Measurements from ENCODE around the gene PGAM5. TPM values are rescaled to one million over a fixed set of nuclear protein-coding genes. Genes with fewer than 3 reads are reported as not detected.

Gene PGAM5
- total RNA-seq, 6 donors from 2014 or later = 16.8 to 38.6 (median 23.3) TPM

DNA sequence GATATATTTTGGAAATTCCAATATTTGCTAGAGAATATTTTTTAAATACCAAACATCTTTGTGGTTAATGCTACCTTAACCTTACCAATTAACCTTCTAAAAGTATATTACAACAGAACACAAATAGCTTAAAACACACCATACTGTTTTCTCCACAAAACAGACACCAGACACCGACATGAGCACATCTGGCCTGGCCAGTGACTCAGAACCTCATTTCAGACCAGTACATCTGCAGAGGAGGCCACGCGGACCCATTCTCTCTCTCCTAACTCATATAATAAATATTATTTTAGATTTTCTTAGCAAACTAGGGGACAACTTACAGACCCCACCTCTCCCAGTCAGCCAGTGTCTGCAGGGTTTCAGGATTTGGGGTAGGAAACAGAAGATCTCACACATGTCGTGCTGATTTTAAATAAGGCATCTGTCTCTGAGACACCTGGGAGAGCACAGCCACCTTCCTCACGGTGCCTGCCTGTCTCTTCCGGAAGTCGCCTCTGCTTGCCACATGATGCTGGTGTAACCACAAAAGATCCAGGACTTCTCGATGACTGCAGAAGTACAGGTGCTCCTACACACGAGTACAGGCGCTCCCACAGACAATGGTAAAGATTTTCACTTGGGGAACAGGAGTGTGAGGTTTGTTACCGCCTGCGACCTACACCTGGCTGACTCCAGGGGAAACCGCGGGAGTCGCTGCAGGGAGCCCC is 60.6 kb downstream of the PGAM5 start:
- TF ChIP-seq EP300 (IDR thresholded peaks at IDR 0.05) (no peak), POLR2A (IDR thresholded peaks at IDR 0.05) (no peak), POLR2AphosphoS5 (IDR thresholded peaks at IDR 0.05) (no peak)
- TF ChIP-seq, protein P1, sequence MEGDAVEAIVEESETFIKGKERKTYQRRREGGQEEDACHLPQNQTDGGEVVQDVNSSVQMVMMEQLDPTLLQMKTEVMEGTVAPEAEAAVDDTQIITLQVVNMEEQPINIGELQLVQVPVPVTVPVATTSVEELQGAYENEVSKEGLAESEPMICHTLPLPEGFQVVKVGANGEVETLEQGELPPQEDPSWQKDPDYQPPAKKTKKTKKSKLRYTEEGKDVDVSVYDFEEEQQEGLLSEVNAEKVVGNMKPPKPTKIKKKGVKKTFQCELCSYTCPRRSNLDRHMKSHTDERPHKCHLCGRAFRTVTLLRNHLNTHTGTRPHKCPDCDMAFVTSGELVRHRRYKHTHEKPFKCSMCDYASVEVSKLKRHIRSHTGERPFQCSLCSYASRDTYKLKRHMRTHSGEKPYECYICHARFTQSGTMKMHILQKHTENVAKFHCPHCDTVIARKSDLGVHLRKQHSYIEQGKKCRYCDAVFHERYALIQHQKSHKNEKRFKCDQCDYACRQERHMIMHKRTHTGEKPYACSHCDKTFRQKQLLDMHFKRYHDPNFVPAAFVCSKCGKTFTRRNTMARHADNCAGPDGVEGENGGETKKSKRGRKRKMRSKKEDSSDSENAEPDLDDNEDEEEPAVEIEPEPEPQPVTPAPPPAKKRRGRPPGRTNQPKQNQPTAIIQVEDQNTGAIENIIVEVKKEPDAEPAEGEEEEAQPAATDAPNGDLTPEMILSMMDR (IDR thresholded peaks at IDR 0.05) = no peak
- DNase-seq = no peak
- WGBS, 2 donors = 80 to 96% methylated on average over 14 to 15 of the region's 15 CpGs
- no peaks in the 10 kb centered on the region for H3K27me3 ChIP-seq
- H3K27ac ChIP-seq = peak overlapping the region in 2 of 4 donors; percentile 67 to 78
- no peak for ATAC-seq (ENCODE audit: low FRiP score in 2 of 2)
- no peak overlapping the region for H3K4me3 ChIP-seq
- no peaks in the 10 kb centered on the region for H3K9me3 ChIP-seq
- peaks cover 21 to 62% (median 40%) of the 10 kb centered on the region in 4 donors for H3K36me3 ChIP-seq
- peaks cover 10 to 38% (median 32%) of the 10 kb centered on the region in 4 donors for H3K4me1 ChIP-seq

Small RNA genes lying within 50 kb of the gene (small RNA-seq; reads per million reads assigned to genes)
- 0 reads per million in 4 donors for gene RNA5SP379

Other genes with a start within 250 kb of the PGAM5 start
- gene FBRSL1, start 220.7 kb upstream of the PGAM5 start, total RNA-seq = 10 to 100 TPM; 16.0 to 53.0 (median 44.1) TPM
- gene LRCOL1, start 100.3 kb upstream of the PGAM5 start, total RNA-seq = 1 to 10 TPM in 1 of 6 donors, under 1 TPM in 1, not detected in 4; 0.92 to 3.7 TPM
- gene P2RX2, start 92.1 kb upstream of the PGAM5 start, total RNA-seq = 1 to 10 TPM in 2 of 6 donors, under 1 TPM in 2, not detected in 2; 0.27 to 4.4 (median 1.00) TPM
- gene POLE, start 23.5 kb upstream of the PGAM5 start, total RNA-seq = 100 to 1,000 TPM in 1 of 6 donors, 10 to 100 TPM in 5; 16.6 to 228 (median 26.2) TPM
- 10 to 100 TPM; 16.8 to 41.7 (median 20.9) TPM for gene PXMP2, start 23.3 kb upstream of the PGAM5 start, total RNA-seq
- 100 to 1,000 TPM in 2 of 6 donors, 10 to 100 TPM in 4; 44.3 to 153 (median 78.0) TPM for gene ANKLE2, start 51.0 kb downstream of the PGAM5 start, total RNA-seq
- gene GOLGA3, start 118.0 kb downstream of the PGAM5 start, total RNA-seq = 100 to 1,000 TPM in 1 of 6 donors, 10 to 100 TPM in 5; 53.8 to 116 (median 77.9) TPM
- 100 to 1,000 TPM in 2 of 6 donors, 10 to 100 TPM in 4; 42.2 to 136 (median 50.5) TPM for gene CHFR, start 176.8 kb downstream of the PGAM5 start, total RNA-seq
- gene ZNF605, start 245.5 kb downstream of the PGAM5 start, total RNA-seq = 10 to 100 TPM in 2 of 6 donors, 1 to 10 TPM in 4; 6.5 to 24.1 (median 9.4) TPM